ENCODE results near the gene P2RY2.

DNA sequence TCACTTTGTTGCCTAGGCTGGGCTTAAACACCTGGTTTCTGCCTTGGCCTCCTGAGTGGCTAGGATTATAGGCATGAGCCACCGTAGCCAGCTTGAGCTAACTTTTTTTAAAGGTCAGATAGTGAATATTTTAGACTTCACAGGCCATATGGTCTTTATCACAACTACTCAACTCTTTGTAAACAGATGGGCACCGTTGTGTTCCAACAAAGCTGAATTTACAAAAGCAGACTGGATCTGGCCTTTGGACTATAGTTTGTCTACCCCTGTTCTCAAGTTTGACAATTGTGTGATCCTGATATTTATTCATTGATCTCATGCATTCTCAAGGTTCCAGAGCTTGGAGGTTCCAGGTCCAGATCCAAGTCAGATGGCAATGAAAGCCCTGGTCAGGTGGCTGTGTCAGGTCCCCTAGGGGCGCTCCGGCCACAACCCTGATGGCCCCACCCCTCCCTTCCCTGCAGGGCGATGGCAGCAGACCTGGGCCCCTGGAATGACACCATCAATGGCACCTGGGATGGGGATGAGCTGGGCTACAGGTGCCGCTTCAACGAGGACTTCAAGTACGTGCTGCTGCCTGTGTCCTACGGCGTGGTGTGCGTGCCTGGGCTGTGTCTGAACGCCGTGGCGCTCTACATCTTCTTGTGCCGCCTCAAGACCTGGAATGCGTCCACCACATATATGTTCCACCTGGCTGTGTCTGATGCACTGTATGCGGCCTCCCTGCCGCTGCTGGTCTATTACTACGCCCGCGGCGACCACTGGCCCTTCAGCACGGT is 15.8 kb downstream of the P2RY2 start:
- TF ChIP-seq, protein P1, sequence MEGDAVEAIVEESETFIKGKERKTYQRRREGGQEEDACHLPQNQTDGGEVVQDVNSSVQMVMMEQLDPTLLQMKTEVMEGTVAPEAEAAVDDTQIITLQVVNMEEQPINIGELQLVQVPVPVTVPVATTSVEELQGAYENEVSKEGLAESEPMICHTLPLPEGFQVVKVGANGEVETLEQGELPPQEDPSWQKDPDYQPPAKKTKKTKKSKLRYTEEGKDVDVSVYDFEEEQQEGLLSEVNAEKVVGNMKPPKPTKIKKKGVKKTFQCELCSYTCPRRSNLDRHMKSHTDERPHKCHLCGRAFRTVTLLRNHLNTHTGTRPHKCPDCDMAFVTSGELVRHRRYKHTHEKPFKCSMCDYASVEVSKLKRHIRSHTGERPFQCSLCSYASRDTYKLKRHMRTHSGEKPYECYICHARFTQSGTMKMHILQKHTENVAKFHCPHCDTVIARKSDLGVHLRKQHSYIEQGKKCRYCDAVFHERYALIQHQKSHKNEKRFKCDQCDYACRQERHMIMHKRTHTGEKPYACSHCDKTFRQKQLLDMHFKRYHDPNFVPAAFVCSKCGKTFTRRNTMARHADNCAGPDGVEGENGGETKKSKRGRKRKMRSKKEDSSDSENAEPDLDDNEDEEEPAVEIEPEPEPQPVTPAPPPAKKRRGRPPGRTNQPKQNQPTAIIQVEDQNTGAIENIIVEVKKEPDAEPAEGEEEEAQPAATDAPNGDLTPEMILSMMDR (IDR thresholded peaks at IDR 0.05; ENCODE audit: poor library complexity, severe bottlenecking): no peak
- TF ChIP-seq, protein P2, sequence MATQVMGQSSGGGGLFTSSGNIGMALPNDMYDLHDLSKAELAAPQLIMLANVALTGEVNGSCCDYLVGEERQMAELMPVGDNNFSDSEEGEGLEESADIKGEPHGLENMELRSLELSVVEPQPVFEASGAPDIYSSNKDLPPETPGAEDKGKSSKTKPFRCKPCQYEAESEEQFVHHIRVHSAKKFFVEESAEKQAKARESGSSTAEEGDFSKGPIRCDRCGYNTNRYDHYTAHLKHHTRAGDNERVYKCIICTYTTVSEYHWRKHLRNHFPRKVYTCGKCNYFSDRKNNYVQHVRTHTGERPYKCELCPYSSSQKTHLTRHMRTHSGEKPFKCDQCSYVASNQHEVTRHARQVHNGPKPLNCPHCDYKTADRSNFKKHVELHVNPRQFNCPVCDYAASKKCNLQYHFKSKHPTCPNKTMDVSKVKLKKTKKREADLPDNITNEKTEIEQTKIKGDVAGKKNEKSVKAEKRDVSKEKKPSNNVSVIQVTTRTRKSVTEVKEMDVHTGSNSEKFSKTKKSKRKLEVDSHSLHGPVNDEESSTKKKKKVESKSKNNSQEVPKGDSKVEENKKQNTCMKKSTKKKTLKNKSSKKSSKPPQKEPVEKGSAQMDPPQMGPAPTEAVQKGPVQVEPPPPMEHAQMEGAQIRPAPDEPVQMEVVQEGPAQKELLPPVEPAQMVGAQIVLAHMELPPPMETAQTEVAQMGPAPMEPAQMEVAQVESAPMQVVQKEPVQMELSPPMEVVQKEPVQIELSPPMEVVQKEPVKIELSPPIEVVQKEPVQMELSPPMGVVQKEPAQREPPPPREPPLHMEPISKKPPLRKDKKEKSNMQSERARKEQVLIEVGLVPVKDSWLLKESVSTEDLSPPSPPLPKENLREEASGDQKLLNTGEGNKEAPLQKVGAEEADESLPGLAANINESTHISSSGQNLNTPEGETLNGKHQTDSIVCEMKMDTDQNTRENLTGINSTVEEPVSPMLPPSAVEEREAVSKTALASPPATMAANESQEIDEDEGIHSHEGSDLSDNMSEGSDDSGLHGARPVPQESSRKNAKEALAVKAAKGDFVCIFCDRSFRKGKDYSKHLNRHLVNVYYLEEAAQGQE (IDR thresholded peaks at IDR 0.05; ENCODE audit: borderline replicate concordance): no peak
- TF ChIP-seq TAF1 (IDR thresholded peaks at IDR 0.05; ENCODE audit: low read depth): no peak
- no peak for TF ChIP-seq EP300 (conservative IDR thresholded peaks at IDR 0.05; ENCODE audit: poor library complexity, severe bottlenecking)
